Activated T-helper 1 cell treated with anti-CD3 and anti-CD28 coated beads, Interleukin-12 subunit alpha, Interleukin-12 subunit beta, Interleukin-2, Interleukin-4 antibody, amounts not matched to agents 30 ng/mL and 10 ng/mL and 1 ng/mL, durations not matched to agents 14 hours and 24 hours and 36 hours (primary cell): ENCODE results near the gene HOXC9. TPM values are rescaled to one million over a fixed set of nuclear protein-coding genes. Genes with fewer than 3 reads are reported as not detected.
"Not testable (repeated sequence)": the region's sequence is repeated elsewhere in the genome, so short reads cannot be mapped to it uniquely, and the experiment has no call there.

Experiments
- DNase-seq: peaks from one replicate; pipeline ENCODE4 v3.0.0; 2021; ENCODE audit warnings: low spot score
- H3K27ac Mint-ChIP-seq: one replicate; pipeline ENCODE4 v1.8.0; 2021; ENCODE audit warnings: mild to moderate bottlenecking, mixed read lengths
- H3K27me3 Mint-ChIP-seq: one replicate; pipeline ENCODE4 v1.8.0; 2022; ENCODE audit warnings: mild to moderate bottlenecking, moderate library complexity, mixed read lengths; ENCODE audit not compliant: insufficient read depth
- H3K36me3 Mint-ChIP-seq: one replicate; pipeline ENCODE4 v1.8.0; 2021; ENCODE audit warnings: low read depth, mixed read lengths
- H3K4me1 Mint-ChIP-seq: one replicate; pipeline ENCODE4 v1.8.0; 2021; ENCODE audit warnings: low read depth, mixed read lengths
- H3K4me3 Mint-ChIP-seq: one replicate; pipeline ENCODE4 v1.8.0; 2021; ENCODE audit warnings: mild to moderate bottlenecking, moderate library complexity, mixed read lengths
- H3K9me3 Mint-ChIP-seq: one replicate; pipeline ENCODE4 v1.8.0; 2021; ENCODE audit warnings: mixed read lengths
- intact Hi-C: fragments of 100-400 bp; cut with micrococcal nuclease; formaldehyde crosslinking; loops from one replicate; pipeline ENCODE4 v1.15.1; 2024
- total RNA-seq: library from RNA; stranded (reverse); gene quantifications from 2 replicates; pipeline ENCODE4 v1.2.3, GENCODE V29; 2022

The HOXC9 gene
- total RNA-seq, 1 donor from 2014 or later, result not detected

GRCh38 chr12:54038284-54038870, 38.4 kb downstream of the HOXC9 start:
- H3K9me3 Mint-ChIP-seq, result no peaks in the 10 kb centered on the region
- H3K27me3 Mint-ChIP-seq, result peaks cover 70% of the 10 kb centered on the region
- intact Hi-C loops, result no loop called here
- no peaks in the 10 kb centered on the region for H3K36me3 Mint-ChIP-seq
- H3K4me3 Mint-ChIP-seq, result no peak overlapping the region
- H3K27ac Mint-ChIP-seq, result no peak overlapping the region
- no peak for DNase-seq
- peaks cover 3% of the 10 kb centered on the region for H3K4me1 Mint-ChIP-seq

- H3K36me3 Mint-ChIP-seq, result no peaks in the 10 kb centered on the region
- no peaks in the 10 kb centered on the region for H3K9me3 Mint-ChIP-seq
- no peak overlapping the region for H3K4me3 Mint-ChIP-seq
- intact Hi-C loops, result no loop called here
- H3K27me3 Mint-ChIP-seq, result peaks cover 72% of the 10 kb centered on the region
- H3K4me1 Mint-ChIP-seq, result peaks cover 5% of the 10 kb centered on the region
- no peak overlapping the region for H3K27ac Mint-ChIP-seq
- no peak for DNase-seq
Measured at GRCh38 chr12:54038871-54039414, 39.0 kb downstream of the HOXC9 start.

- intact Hi-C loops, result no loop called here
- no peak overlapping the region for H3K4me3 Mint-ChIP-seq
Measured at GRCh38 chr12:54039417-54040147, 39.6 kb downstream of the HOXC9 start.

GRCh38 chr12:54040148-54040494, 40.2 kb downstream of the HOXC9 start:
- Mint-ChIP-seq H3K4me1 (peaks cover 7% of the 10 kb centered on the region), H3K36me3 (no peaks in the 10 kb centered on the region), H3K9me3 (no peaks in the 10 kb centered on the region), H3K27me3 (peaks cover 72% of the 10 kb centered on the region), H3K4me3 (no peak overlapping the region), H3K27ac (no peak overlapping the region)
- intact Hi-C loops, result no loop called here
- no peak for DNase-seq

More at GRCh38 chr12:54039417-54040147, 39.6 kb downstream of the HOXC9 start:
- Mint-ChIP-seq H3K4me1 (peaks cover 7% of the 10 kb centered on the region), H3K27ac (no peak overlapping the region), H3K9me3 (no peaks in the 10 kb centered on the region), H3K27me3 (peaks cover 71% of the 10 kb centered on the region), H3K36me3 (no peaks in the 10 kb centered on the region)
- DNase-seq, result no peak

GRCh38 chr12:54040648-54041047, 40.7 kb downstream of the HOXC9 start:
- no peak for DNase-seq
- intact Hi-C loops, result no loop called here
- no peaks in the 10 kb centered on the region for H3K9me3 Mint-ChIP-seq
- peaks cover 75% of the 10 kb centered on the region for H3K27me3 Mint-ChIP-seq
- H3K36me3 Mint-ChIP-seq, result no peaks in the 10 kb centered on the region
- no peak overlapping the region for H3K27ac Mint-ChIP-seq
- H3K4me1 Mint-ChIP-seq, result peaks cover 7% of the 10 kb centered on the region
- no peak overlapping the region for H3K4me3 Mint-ChIP-seq

- intact Hi-C loops, result no loop called here
- H3K4me3 Mint-ChIP-seq, result no peak overlapping the region
- H3K27me3 Mint-ChIP-seq, result peaks cover 74% of the 10 kb centered on the region
- H3K9me3 Mint-ChIP-seq, result no peaks in the 10 kb centered on the region
- no peak overlapping the region for H3K27ac Mint-ChIP-seq
- no peaks in the 10 kb centered on the region for H3K36me3 Mint-ChIP-seq
- H3K4me1 Mint-ChIP-seq, result peaks cover 7% of the 10 kb centered on the region
- no peak for DNase-seq
Measured at GRCh38 chr12:54041097-54041690, 41.2 kb downstream of the HOXC9 start.

GRCh38 chr12:54042033-54042432, 42.1 kb downstream of the HOXC9 start:
- H3K27ac Mint-ChIP-seq, intact Hi-C loops, H3K4me3 Mint-ChIP-seq, H3K36me3 Mint-ChIP-seq, DNase-seq, H3K4me1 Mint-ChIP-seq, H3K9me3 Mint-ChIP-seq: not testable (repeated sequence)
- peaks cover 74% of the 10 kb centered on the region for H3K27me3 Mint-ChIP-seq

GRCh38 chr12:54042970-54043853, 43.3 kb downstream of the HOXC9 start:
- intact Hi-C loops, result no loop called here
- Mint-ChIP-seq H3K27ac (no peak overlapping the region), H3K27me3 (peaks cover 73% of the 10 kb centered on the region)

GRCh38 chr12:54044425-54045103, 44.6 kb downstream of the HOXC9 start:
- intact Hi-C loops, result no loop called here
- Mint-ChIP-seq H3K27ac (no peak overlapping the region), H3K27me3 (peaks cover 74% of the 10 kb centered on the region), H3K9me3 (no peaks in the 10 kb centered on the region), H3K4me3 (no peak overlapping the region), H3K4me1 (peaks cover 7% of the 10 kb centered on the region), H3K36me3 (no peaks in the 10 kb centered on the region)
- DNase-seq, result no peak

More at GRCh38 chr12:54042970-54043853, 43.3 kb downstream of the HOXC9 start:
- DNase-seq, result no peak
- Mint-ChIP-seq H3K4me1 (peaks cover 7% of the 10 kb centered on the region), H3K9me3 (no peaks in the 10 kb centered on the region), H3K4me3 (no peak overlapping the region), H3K36me3 (no peaks in the 10 kb centered on the region)

- Mint-ChIP-seq H3K9me3 (no peaks in the 10 kb centered on the region), H3K4me3 (no peak overlapping the region), H3K27me3 (peaks cover 74% of the 10 kb centered on the region), H3K27ac (no peak overlapping the region), H3K36me3 (no peaks in the 10 kb centered on the region), H3K4me1 (peaks cover 14% of the 10 kb centered on the region)
- intact Hi-C loops, result no loop called here
- DNase-seq, result no peak
Measured at GRCh38 chr12:54045401-54045800, 45.4 kb downstream of the HOXC9 start.

GRCh38 chr12:54045868-54046521, 46.0 kb downstream of the HOXC9 start:
- Mint-ChIP-seq H3K4me3 (no peak overlapping the region), H3K4me1 (peaks cover 15% of the 10 kb centered on the region)

GRCh38 chr12:54046809-54047159, 46.8 kb downstream of the HOXC9 start:
- H3K4me3 Mint-ChIP-seq, result no peak overlapping the region

More at GRCh38 chr12:54045868-54046521, 46.0 kb downstream of the HOXC9 start:
- Mint-ChIP-seq H3K27me3 (peaks cover 76% of the 10 kb centered on the region), H3K36me3 (no peaks in the 10 kb centered on the region), H3K9me3 (no peaks in the 10 kb centered on the region), H3K27ac (no peak overlapping the region)
- no peak for DNase-seq
- intact Hi-C loops, result no loop called here

More at GRCh38 chr12:54046809-54047159, 46.8 kb downstream of the HOXC9 start:
- Mint-ChIP-seq H3K27me3 (peaks cover 79% of the 10 kb centered on the region), H3K9me3 (no peaks in the 10 kb centered on the region), H3K4me1 (peaks cover 16% of the 10 kb centered on the region), H3K36me3 (peaks cover under 1% of the 10 kb centered on the region), H3K27ac (no peak overlapping the region)
- DNase-seq, result no peak
- intact Hi-C loops, result no loop called here
